Left ventricle myocardium inferior (tissue), 1 donor: Measurements from ENCODE around the gene CDON. TPM values are rescaled to one million over a fixed set of nuclear protein-coding genes. Genes with fewer than 3 reads are reported as not detected.

Source experiments
- DNase-seq: peaks from one replicate; pipeline ENCODE4 v3.0.0-alpha.2; 2020
- H3K27ac ChIP-seq: fragments of 200-600 bp; replicated peaks from 2 replicates; pipeline ENCODE4 v1.8.0; 2021
- H3K27me3 ChIP-seq: fragments of 200-600 bp; 2 replicates; pipeline ENCODE4 v1.8.0; 2021; ENCODE audit warnings: low read depth
- H3K36me3 ChIP-seq: fragments of 200-600 bp; 2 replicates; pipeline ENCODE4 v1.8.0; 2021
- H3K4me1 ChIP-seq: fragments of 200-600 bp; 2 replicates; pipeline ENCODE4 v1.8.0; 2021
- H3K4me3 ChIP-seq: fragments of 200-600 bp; 2 replicates; pipeline ENCODE4 v1.8.0; 2021; ENCODE audit warnings: mild to moderate bottlenecking, moderate library complexity
- H3K9me3 ChIP-seq: fragments of 200-600 bp; replicated peaks from 2 replicates; pipeline ENCODE4 v1.8.0; 2021
- CTCF ChIP-seq: fragments of 200-600 bp; IDR thresholded peaks from 2 replicates; pipeline ENCODE4 v1.8.0; 2021; ENCODE audit warnings: antibody characterized with exemption, mild to moderate bottlenecking, borderline replicate concordance
- intact Hi-C: fragments of 100-400 bp; cut with micrococcal nuclease; formaldehyde crosslinking; loops from one replicate; pipeline ENCODE4 v1.11.0; 2022
- total RNA-seq: library from RNA; stranded (reverse); fragmentation: NEBNext Ultra II Directional; extraction: Animal tissue kit (Norgen Biotek cat#: 25700); gene quantifications from one replicate; pipeline ENCODE4 v1.2.1, GENCODE V29; 2021
- donor health status: DM: no; HTN: yes; CAD: no; lungs with severe emphysema.

The CDON gene
- total RNA-seq, 1 donor from 2014 or later = 9.9 TPM

- H3K36me3 ChIP-seq = no peaks in the 10 kb centered on the region
- H3K9me3 ChIP-seq = no peaks in the 10 kb centered on the region
- H3K27me3 ChIP-seq = no peaks in the 10 kb centered on the region
- no peak for DNase-seq
- peaks cover 5% of the 10 kb centered on the region for H3K4me1 ChIP-seq
- TF ChIP-seq CTCF = no peak
- no peak overlapping the region for H3K4me3 ChIP-seq
- intact Hi-C loops = no loop called here
- H3K27ac ChIP-seq = no peak overlapping the region
These were observed 88.4 kb downstream of the CDON start for GRCh38 chr11:125974284-125974683.

GRCh38 chr11:125971618-125972017, 91.0 kb downstream of the CDON start:
- intact Hi-C loops = no loop called here

GRCh38 chr11:125968354-125968753, 94.3 kb downstream of the CDON start:
- intact Hi-C loops = no loop called here
- Histone ChIP-seq H3K4me1 (peaks cover 5% of the 10 kb centered on the region), H3K9me3 (no peaks in the 10 kb centered on the region), H3K36me3 (no peaks in the 10 kb centered on the region), H3K27ac (no peak overlapping the region), H3K4me3 (no peak overlapping the region), H3K27me3 (no peaks in the 10 kb centered on the region)
- no peak for TF ChIP-seq CTCF
- DNase-seq = no peak

More at GRCh38 chr11:125971618-125972017, 91.0 kb downstream of the CDON start:
- DNase-seq = no peak
- no peaks in the 10 kb centered on the region for H3K9me3 ChIP-seq
- no peaks in the 10 kb centered on the region for H3K27me3 ChIP-seq
- H3K27ac ChIP-seq = peak overlapping the region; percentile 46
- H3K4me3 ChIP-seq = no peak overlapping the region
- H3K4me1 ChIP-seq = peaks cover 5% of the 10 kb centered on the region
- peak; percentile 19 for TF ChIP-seq CTCF
- H3K36me3 ChIP-seq = no peaks in the 10 kb centered on the region

GRCh38 chr11:125967515-125967914, 95.2 kb downstream of the CDON start:
- no peak overlapping the region for H3K27ac ChIP-seq
- TF ChIP-seq CTCF = no peak
- intact Hi-C loops = no loop called here

GRCh38 chr11:125960771-125961170, 101.9 kb downstream of the CDON start:
- peaks cover 21% of the 10 kb centered on the region for H3K36me3 ChIP-seq

More at GRCh38 chr11:125967515-125967914, 95.2 kb downstream of the CDON start:
- Histone ChIP-seq H3K4me1 (peaks cover 5% of the 10 kb centered on the region), H3K9me3 (peaks cover 7% of the 10 kb centered on the region), H3K4me3 (no peak overlapping the region), H3K27me3 (no peaks in the 10 kb centered on the region), H3K36me3 (no peaks in the 10 kb centered on the region)
- DNase-seq = no peak

More at GRCh38 chr11:125960771-125961170, 101.9 kb downstream of the CDON start:
- DNase-seq = no peak
- no peaks in the 10 kb centered on the region for H3K4me1 ChIP-seq
- H3K27me3 ChIP-seq = no peaks in the 10 kb centered on the region
- H3K4me3 ChIP-seq = no peak overlapping the region
- H3K9me3 ChIP-seq = peaks cover 13% of the 10 kb centered on the region
- TF ChIP-seq CTCF = no peak
- no peak overlapping the region for H3K27ac ChIP-seq
- intact Hi-C loops = no loop called here
